ENCODE data around the gene EMP1.
"Not testable (repeated sequence)": the region's sequence is repeated elsewhere in the genome, so short reads cannot be mapped to it uniquely, and the experiment has no call there.

The EMP1 gene

GRCh38 chr12:13259625-13260024, 63.1 kb downstream of the EMP1 start:
- DNase-seq = not testable (repeated sequence)

GRCh38 chr12:13267826-13268225, 71.3 kb downstream of the EMP1 start:
- not testable (repeated sequence) for DNase-seq

GRCh38 chr12:13268581-13268980, 72.1 kb downstream of the EMP1 start:
- no peak for DNase-seq

Measured in eye (tissue), 1 donor.